ENCODE results near the gene RAB36.

The RAB36 gene

DNA sequence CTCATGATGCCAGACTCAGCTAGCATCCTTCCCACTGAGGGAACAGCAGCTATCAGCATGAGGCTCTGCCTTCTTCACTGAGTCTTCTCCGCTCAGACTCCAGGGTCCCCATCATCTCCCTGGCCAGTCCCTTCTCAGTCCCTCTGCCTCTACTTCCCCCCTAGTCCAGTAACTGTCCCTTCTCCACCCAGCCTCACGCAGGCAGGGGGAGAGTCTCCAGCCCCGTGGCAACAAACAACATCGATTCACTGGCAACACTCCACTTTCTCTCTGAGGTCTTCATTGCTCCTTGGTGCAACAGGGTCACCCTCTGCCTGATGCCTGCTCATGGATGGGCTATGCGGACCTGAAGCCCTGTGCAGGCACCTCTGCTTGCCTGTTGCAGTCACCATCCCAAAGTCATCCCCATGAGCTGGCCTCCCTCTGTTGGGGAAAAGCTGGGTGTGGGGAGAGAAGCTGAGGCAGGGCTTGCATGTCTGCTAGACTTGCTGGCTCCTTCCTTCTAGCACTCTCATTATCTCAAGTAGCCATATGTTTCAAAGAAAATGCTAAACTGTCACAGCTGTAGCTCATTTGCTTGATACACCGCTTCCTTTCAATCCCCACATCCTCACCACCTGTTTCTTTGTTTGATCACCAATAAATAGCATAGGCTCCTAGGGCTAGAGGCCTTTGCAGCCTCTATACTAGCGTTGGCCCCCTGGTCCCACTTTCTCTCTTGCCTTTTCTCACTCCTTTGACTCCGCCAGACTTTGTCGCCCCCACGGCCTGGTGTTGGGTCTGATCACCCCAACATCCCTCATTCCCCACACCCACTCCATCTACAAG lies 30.8 kb downstream of the RAB36 start:
- no peaks in the 10 kb centered on the region for H3F3A ChIP-seq (ENCODE audit: low read depth)
- TF ChIP-seq, protein P1, sequence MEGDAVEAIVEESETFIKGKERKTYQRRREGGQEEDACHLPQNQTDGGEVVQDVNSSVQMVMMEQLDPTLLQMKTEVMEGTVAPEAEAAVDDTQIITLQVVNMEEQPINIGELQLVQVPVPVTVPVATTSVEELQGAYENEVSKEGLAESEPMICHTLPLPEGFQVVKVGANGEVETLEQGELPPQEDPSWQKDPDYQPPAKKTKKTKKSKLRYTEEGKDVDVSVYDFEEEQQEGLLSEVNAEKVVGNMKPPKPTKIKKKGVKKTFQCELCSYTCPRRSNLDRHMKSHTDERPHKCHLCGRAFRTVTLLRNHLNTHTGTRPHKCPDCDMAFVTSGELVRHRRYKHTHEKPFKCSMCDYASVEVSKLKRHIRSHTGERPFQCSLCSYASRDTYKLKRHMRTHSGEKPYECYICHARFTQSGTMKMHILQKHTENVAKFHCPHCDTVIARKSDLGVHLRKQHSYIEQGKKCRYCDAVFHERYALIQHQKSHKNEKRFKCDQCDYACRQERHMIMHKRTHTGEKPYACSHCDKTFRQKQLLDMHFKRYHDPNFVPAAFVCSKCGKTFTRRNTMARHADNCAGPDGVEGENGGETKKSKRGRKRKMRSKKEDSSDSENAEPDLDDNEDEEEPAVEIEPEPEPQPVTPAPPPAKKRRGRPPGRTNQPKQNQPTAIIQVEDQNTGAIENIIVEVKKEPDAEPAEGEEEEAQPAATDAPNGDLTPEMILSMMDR (conservative IDR thresholded peaks at IDR 0.05; ENCODE audit: low read length): no peak
- no peak for TF ChIP-seq EZH2phosphoT487 (IDR thresholded peaks at IDR 0.05; ENCODE audit: borderline replicate concordance)
- peaks cover 13% of the 10 kb centered on the region for H4K20me1 ChIP-seq (ENCODE audit: insufficient read depth, low read length, poor library complexity, severe bottlenecking)
- H3K4me2 ChIP-seq (ENCODE audit: low read depth, low read length, poor library complexity, severe bottlenecking): no peak overlapping the region
- H3K9ac ChIP-seq (ENCODE audit: low read depth, low read length, poor library complexity, severe bottlenecking): no peak overlapping the region
- H3K9me2 ChIP-seq (replicated peaks; ENCODE audit: low read depth, low read length): no peaks in the 10 kb centered on the region
- peaks cover 14% of the 10 kb centered on the region; the same call in 1 of the 2 replicates for H3K9me3 ChIP-seq (ENCODE audit: insufficient read depth, low read depth, low read length)
- H3K4me3 ChIP-seq (ENCODE audit: low read length, poor library complexity, severe bottlenecking): no peak overlapping the region
- H2AFZ ChIP-seq (ENCODE audit: low read length): no peak overlapping the region
- H3K27me3 ChIP-seq (ENCODE audit: insufficient read depth, low read length, poor library complexity, severe bottlenecking): no peaks in the 10 kb centered on the region
- H3K36me3 ChIP-seq (ENCODE audit: insufficient read depth, low read length): no peaks in the 10 kb centered on the region
- H3K79me2 ChIP-seq (ENCODE audit: insufficient read depth, low read length): peaks cover 21% of the 10 kb centered on the region
- peaks cover 16% of the 10 kb centered on the region for H3K4me1 ChIP-seq (ENCODE audit: insufficient read depth, low read length, poor library complexity, severe bottlenecking)

DNA sequence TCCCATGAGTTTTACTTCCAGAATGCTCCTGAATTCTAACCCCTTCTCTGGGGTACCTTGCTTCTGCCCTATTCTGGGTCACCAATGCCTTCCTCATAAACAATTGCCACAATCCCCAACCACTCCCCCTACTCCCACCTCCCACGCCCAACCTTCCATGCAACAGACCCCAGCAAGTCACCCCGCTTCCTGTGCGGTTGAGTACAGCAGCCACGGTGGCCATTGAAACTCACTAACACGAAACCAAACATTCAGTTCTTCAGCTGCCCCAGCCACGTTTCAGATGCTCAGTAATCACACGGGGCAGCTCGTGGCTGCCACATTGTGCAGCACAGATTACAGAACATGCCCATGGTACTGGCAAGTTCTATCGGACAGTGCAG lies 31.4 kb downstream of the RAB36 start:
- peaks cover 27% of the 10 kb centered on the region for H3K79me2 ChIP-seq (ENCODE audit: insufficient read depth, low read length)
- H3K9me3 ChIP-seq (ENCODE audit: insufficient read depth, low read depth, low read length): peaks cover 14% of the 10 kb centered on the region; the same call in 1 of the 2 replicates
- H3K36me3 ChIP-seq (ENCODE audit: insufficient read depth, low read length): no peaks in the 10 kb centered on the region
- H3K27me3 ChIP-seq (ENCODE audit: insufficient read depth, low read length, poor library complexity, severe bottlenecking): peaks cover 3% of the 10 kb centered on the region
- peaks cover 17% of the 10 kb centered on the region for H4K20me1 ChIP-seq (ENCODE audit: insufficient read depth, low read length, poor library complexity, severe bottlenecking)
- no peaks in the 10 kb centered on the region for H3K9me2 ChIP-seq (replicated peaks; ENCODE audit: low read depth, low read length)
- TF ChIP-seq, protein P1 (conservative IDR thresholded peaks at IDR 0.05; ENCODE audit: low read length): no peak
- no peak for TF ChIP-seq EZH2phosphoT487 (IDR thresholded peaks at IDR 0.05; ENCODE audit: borderline replicate concordance)
- H3K9ac ChIP-seq (ENCODE audit: low read depth, low read length, poor library complexity, severe bottlenecking): no peak overlapping the region
- no peaks in the 10 kb centered on the region for H3F3A ChIP-seq (ENCODE audit: low read depth)
- no peak overlapping the region for H3K4me2 ChIP-seq (ENCODE audit: low read depth, low read length, poor library complexity, severe bottlenecking)
- no peak overlapping the region for H2AFZ ChIP-seq (ENCODE audit: low read length)
- no peak overlapping the region for H3K4me3 ChIP-seq (ENCODE audit: low read length, poor library complexity, severe bottlenecking)
- H3K4me1 ChIP-seq (ENCODE audit: insufficient read depth, low read length, poor library complexity, severe bottlenecking): peaks cover 16% of the 10 kb centered on the region

DNA sequence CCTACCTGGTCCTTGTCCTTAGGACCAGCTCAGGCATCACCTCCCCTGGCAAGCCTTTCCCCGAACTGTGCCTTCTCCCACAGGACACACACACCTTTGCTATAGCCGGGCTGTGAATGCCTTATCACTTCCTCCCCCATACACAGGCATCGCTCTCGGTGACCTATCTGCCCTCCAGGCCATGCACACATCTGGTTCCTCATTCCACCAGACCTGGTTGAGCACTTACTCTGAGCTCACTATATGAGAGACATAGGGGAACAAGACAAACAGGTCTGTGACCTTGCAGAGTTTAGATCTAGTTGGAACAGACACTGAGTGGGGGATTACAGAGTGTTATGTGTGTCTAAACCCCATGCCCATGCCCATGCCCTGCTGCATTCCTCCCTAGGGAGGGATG lies 31.9 kb downstream of the RAB36 start:
- TF ChIP-seq EZH2phosphoT487 (IDR thresholded peaks at IDR 0.05; ENCODE audit: borderline replicate concordance): no peak
- TF ChIP-seq, protein P1 (conservative IDR thresholded peaks at IDR 0.05; ENCODE audit: low read length): no peak
- no peaks in the 10 kb centered on the region for H3K9me2 ChIP-seq (replicated peaks; ENCODE audit: low read depth, low read length)
- peaks cover 16% of the 10 kb centered on the region for H3K4me1 ChIP-seq (ENCODE audit: insufficient read depth, low read length, poor library complexity, severe bottlenecking)
- no peaks in the 10 kb centered on the region for H3F3A ChIP-seq (ENCODE audit: low read depth)
- no peak overlapping the region for H2AFZ ChIP-seq (ENCODE audit: low read length)
- H3K9ac ChIP-seq (ENCODE audit: low read depth, low read length, poor library complexity, severe bottlenecking): no peak overlapping the region
- H3K27me3 ChIP-seq (ENCODE audit: insufficient read depth, low read length, poor library complexity, severe bottlenecking): peaks cover 7% of the 10 kb centered on the region
- H3K4me2 ChIP-seq (ENCODE audit: low read depth, low read length, poor library complexity, severe bottlenecking): no peak overlapping the region
- no peaks in the 10 kb centered on the region for H3K36me3 ChIP-seq (ENCODE audit: insufficient read depth, low read length)
- no peak overlapping the region for H3K4me3 ChIP-seq (ENCODE audit: low read length, poor library complexity, severe bottlenecking)
- H4K20me1 ChIP-seq (ENCODE audit: insufficient read depth, low read length, poor library complexity, severe bottlenecking): peaks cover 22% of the 10 kb centered on the region
- peaks cover 33% of the 10 kb centered on the region for H3K79me2 ChIP-seq (ENCODE audit: insufficient read depth, low read length)
- peaks cover 14% of the 10 kb centered on the region; the same call in 1 of the 2 replicates for H3K9me3 ChIP-seq (ENCODE audit: insufficient read depth, low read depth, low read length)
